OCI-LY7 (cell line): Measurements from ENCODE around the gene EBLN2.

Experiments
- CTCF ChIP-seq: fragments of 200-600 bp; sonication (generic); conservative IDR thresholded peaks from 2 replicates; pipeline ENCODE4 v1.5.1; 2014; ENCODE audit warnings: mild to moderate bottlenecking, antibody characterized with exemption, low read length, moderate library complexity, mixed read lengths
- EZH2phosphoT487 ChIP-seq: fragments of 200-600 bp; sonication (generic); IDR thresholded peaks from 2 replicates; pipeline ENCODE4 v1.6.1; 2018; ENCODE audit warnings: low read depth, borderline replicate concordance, mild to moderate bottlenecking, mixed run types, antibody characterized with exemption, low read length, moderate library complexity, mixed read lengths

GRCh38 chr3:73018790-73019441, 42.5 kb upstream of the EBLN2 start:
- TF ChIP-seq CTCF (no peak), EZH2phosphoT487 (no peak)
